GM21619 (cell line): Measurements from ENCODE around the gene PLXNB3.
"Not testable (repeated sequence)": the region's sequence is repeated elsewhere in the genome, so short reads cannot be mapped to it uniquely, and the experiment has no call there.

Experiments
- ATAC-seq: cut with Tn5 transposase; IDR thresholded peaks from one replicate; pipeline ENCODE4 v1.9.1; 2021; ENCODE audit not compliant: unreplicated experiment

Gene PLXNB3

GRCh38 chrX:153763989-153764755 lies at the start of gene PLXNB3:
PLXNB3 (plus strand) TSS chrX:153764249; CDS start chrX:153765536, 1,287 bp downstream.
- no peak for ATAC-seq

DNA sequence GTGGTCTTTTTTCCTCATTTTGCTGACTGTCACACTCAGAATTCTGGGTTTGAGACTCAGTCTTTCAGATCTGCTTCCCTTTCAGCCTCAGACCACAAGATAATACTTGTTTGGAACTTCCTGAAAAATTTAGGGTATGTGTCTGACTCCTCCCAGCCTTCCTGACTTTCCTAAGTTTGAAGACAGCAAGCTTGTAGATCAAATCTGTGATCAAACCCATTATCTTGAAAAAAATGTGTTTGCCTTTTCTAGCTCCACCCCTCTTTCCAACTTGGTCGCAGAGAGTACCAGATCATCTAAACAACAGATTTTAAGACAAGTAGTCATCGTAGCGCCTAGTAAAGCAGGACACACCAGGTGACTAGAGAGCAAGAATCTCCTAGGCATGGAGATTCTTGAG lies 49.8 kb upstream of the PLXNB3 start:
- no peak for ATAC-seq

DNA sequence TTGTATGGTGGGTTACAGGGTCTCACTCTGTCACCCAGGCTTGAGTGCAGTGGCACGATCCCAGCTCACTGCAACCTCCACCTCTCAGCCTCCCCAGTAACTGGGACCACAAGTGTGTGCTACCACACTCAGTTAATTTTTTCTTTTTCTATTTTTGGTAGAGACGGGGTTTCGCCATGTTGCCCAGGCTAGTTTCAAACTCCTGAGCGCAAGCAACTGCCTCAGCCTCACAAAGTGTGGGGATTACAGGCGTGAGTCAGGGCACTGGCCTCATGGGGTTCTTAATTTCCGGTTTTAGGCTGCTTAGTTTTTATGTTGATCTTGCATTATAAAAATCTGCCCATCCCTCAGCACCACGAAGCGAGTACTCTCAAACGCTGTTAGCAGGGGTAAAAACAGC lies 46.6 kb upstream of the PLXNB3 start:
- no peak for ATAC-seq

- no peak for ATAC-seq
Measured at GRCh38 chrX:153719238-153719637, 44.8 kb upstream of the PLXNB3 start.

- ATAC-seq: no peak
Measured at GRCh38 chrX:153719701-153720100, 44.3 kb upstream of the PLXNB3 start.

- ATAC-seq: no peak
Measured at GRCh38 chrX:153722704-153723350, 41.2 kb upstream of the PLXNB3 start.

DNA sequence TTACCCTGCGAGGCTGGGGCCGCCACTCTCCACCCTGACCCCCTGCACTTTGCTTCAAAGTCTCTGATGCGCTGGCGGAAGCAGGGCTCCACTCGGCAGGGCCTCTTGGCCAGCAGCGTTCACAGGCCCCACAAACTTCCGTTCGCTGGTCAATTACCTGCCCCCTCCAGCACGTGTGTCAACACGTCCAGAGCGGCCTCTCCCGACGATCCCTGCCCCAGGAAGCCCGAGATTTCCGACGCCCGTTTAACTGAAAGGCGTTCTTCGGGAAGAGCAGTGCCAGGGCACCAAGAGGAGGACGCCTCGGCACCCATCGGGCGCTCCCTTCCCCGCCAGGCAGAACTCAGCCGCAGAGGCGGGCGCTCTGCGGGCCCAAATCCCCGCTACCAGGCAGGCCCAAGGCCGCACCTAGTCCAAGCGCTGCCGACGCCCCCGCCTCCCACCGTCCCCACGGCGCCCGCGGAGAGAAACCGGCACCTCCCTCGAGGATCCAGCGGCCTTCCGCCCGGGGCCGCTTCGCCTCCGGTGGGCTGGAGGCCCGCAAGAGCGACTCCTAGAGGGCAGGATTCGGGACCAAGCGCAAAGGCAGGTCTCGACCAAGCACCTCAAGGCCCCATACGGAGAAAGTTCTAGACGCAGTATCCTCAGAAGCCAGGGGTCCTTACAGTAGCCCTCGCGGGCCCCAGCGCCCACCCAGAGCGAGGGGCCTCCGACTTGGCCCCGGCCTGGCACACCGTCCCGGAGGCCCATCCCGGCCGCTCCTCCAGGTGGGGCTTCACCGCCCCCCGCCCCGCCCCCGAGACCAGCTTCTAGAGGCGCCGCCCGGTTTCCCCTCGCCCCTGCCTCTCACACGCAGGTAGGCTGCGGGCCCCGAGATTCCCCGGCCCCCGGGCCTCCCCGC lies 40.4 kb upstream of the PLXNB3 start:
- peak; percentile 25 for ATAC-seq

DNA sequence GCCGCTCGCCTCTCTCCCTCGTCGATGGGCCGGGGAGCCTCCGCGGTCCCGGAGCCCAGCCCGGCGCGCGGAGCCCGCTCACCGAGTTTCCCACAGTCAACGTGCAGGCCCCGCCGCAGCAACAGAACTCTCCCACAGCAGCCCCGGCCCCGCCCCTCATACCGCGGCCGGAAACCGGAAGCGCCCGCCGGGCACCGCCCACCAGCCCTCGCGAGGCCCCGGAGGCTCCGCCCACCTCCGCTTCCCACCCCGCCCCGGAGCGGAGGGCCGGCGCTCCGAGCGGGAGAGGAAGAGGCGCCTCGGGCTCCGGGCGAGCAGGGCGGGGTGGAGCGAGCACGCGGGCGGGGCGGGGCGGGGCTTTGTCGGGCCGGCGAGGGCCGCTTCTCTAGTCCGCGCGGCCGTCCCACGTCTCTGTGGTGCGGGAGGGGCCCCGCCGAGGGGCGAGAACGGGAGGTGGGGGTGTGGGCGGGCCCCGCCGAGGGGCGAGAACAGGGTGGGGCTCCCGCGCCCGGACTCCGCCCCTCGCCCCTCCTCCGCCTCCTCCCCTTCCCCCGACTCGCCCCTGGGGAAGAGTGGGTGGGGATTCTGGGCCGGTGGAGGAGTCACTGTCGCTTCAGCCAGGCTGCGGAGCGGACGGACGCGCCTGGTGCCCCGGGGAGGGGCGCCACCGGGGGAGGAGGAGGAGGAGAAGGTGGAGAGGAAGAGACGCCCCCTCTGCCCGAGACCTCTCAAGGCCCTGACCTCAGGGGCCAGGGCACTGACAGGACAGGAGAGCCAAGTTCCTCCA lies 39.6 kb upstream of the PLXNB3 start, which contains the start of the genes ABCD1 and BCAP31:
TSS of gene ABCD1 (plus strand) at position 605 of the 787 bp plus-strand sequence. CDS start 411 bp downstream, outside the sequence.
TSS of gene BCAP31 (minus strand) at position 136 of the 787 bp plus-strand sequence. CDS start 1,143 bp downstream, outside the sequence.
- peak; percentile 50 for ATAC-seq

DNA sequence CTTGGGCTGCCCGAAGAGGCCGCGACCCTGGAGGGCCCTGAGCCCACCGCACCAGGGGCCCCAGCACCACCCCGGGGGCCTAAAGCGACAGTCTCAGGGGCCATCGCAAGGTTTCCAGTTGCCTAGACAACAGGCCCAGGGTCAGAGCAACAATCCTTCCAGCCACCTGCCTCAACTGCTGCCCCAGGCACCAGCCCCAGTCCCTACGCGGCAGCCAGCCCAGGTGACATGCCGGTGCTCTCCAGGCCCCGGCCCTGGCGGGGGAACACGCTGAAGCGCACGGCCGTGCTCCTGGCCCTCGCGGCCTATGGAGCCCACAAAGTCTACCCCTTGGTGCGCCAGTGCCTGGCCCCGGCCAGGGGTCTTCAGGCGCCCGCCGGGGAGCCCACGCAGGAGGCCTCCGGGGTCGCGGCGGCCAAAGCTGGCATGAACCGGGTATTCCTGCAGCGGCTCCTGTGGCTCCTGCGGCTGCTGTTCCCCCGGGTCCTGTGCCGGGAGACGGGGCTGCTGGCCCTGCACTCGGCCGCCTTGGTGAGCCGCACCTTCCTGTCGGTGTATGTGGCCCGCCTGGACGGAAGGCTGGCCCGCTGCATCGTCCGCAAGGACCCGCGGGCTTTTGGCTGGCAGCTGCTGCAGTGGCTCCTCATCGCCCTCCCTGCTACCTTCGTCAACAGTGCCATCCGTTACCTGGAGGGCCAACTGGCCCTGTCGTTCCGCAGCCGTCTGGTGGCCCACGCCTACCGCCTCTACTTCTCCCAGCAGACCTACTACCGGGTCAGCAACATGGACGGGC lies 38.8 kb upstream of the PLXNB3 start:
- ATAC-seq: no peak

GRCh38 chrX:153725832-153726285 lies 38.2 kb upstream of the PLXNB3 start:
- ATAC-seq: no peak

DNA sequence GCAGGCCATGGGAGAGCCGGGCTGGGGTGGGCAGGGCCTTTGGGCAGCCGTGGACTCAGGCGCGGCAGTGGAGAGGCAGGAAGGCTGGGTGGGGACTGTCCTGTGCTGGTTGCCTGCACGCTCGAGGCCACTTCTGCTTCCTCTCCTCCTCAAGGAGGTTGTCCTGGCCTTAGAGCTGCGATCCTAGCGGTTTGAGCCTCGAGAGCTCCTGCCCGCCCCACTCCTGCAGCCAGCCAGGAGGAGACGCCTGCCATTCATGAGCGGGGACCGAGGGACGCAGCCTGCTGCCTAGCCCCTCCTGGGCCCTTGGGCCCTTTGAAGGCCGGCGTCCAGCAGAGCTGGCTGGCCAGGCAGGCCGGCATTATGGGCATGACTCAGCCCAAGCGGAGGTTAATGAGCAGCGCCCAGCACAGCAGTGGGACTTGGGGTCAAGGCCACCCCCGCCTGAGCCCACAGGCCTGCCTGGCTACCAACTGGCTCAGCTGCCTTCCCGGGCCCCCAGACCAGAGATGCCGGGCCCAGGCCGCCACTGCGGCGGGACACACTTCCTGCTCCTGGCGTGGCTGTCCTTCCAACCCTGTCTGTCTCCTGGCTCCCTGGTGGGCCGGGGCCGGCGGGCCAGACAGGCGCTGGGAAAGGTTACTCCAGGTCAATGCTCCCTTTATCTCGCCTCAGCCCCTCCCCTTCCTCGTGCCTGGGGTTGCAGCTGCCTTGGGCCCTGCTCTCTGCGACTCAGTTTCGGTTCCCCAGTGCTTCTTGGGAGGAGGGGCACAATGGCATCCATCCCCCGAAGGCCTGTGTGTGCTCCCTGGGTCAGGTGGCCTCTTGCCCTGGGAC lies 37.5 kb upstream of the PLXNB3 start:
- ATAC-seq: peak; percentile 45

- no peak for ATAC-seq
Measured at GRCh38 chrX:153727123-153727931, 36.7 kb upstream of the PLXNB3 start.

DNA sequence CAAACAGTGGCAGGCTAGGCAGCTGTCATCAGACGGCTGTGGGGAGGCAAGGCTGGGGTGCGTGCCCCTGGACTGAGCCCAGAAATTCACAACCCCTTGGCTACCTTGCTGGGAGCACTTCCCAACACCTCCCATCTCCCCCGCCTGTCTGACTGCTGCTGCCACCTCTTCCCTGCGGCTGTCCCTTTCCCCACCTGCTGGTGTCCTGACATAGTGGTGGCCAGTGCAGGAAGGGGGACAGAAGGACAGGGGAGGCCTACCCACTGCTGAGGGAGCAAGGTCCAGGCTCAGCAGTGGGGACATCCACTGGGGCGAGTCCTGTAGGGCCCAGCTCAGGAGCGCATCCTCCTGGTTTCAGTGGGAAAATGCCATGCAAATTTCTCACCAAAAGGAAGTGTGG lies 36.0 kb upstream of the PLXNB3 start:
- ATAC-seq: no peak

- no peak for ATAC-seq
Measured at GRCh38 chrX:153728951-153729631, 35.0 kb upstream of the PLXNB3 start.

GRCh38 chrX:153730115-153730514 lies 33.9 kb upstream of the PLXNB3 start:
- not testable (repeated sequence) for ATAC-seq

DNA sequence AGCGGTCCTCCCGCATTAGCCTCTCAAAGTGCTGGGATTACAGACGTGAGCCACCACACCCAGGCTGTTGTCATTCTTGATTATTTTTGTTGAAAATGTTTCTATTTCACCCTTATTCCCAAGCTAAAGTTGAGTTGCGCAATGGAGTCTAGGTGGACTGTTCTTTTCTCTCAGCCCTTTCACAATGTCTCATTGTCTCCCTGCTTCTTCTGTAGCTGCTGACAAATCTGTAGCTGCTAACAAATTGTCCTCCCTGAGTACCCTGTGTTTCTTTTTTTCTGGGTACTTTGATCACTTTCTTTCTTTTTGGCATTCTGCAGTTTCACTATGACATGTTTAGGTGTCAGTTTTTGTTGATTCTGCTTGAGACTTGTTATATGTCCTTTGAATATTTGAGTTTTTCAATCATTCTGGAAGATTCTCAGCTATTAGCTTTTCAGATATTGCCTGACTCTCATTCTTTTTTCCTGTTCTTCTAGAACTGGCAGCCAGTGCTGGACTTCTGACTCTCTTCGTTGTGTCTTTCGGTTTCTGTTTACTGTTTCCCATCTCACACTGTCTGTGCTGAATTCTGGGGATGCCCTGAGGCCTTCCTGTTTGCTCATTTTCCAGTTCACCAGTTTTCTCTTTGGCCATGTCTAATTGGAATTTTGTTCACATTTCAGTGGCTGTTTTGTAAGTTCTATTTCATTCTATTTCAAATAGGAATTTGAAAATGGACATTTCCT lies 32.8 kb upstream of the PLXNB3 start:
- no peak for ATAC-seq

DNA sequence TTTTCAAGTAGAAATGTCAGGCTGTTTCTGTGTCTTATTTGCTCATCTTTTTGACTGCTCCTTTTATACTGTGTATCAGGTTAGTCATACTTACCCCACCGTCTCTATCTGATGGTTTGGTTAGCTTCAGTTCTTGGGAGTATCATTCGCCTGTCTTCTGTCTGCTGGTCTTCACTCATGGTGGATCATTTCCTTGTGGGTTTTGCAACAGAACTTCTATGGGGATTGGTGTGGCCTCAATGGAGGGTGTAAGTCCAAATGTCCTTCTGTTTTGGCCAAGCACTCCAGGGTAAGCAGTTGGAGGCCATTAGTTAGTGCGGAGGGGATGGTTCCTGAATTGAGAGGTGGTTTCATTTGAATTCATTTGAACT lies 32.2 kb upstream of the PLXNB3 start:
- no peak for ATAC-seq
